AG04449 (cell line): Measurements from ENCODE around the gene CFTR.
"Not testable (repeated sequence)": the region's sequence is repeated elsewhere in the genome, so short reads cannot be mapped to it uniquely, and the experiment has no call there.

Experiments used
- CTCF ChIA-PET: fragments of 350-600 bp; formaldehyde crosslinking; extraction: SDS; loops from one replicate; lab custom pipeline; 2021; ENCODE audit warnings: antibody characterized with exemption; lab: Yijun Ruan, JAX
- POLR2A ChIA-PET: fragments of 400-600, 350-600 bp; formaldehyde crosslinking; extraction: SDS; loops from one replicate; lab custom pipeline; 2020; ENCODE audit warnings: antibody characterized with exemption, inconsistent platforms; lab: Yijun Ruan, JAX
- DNase-seq: peaks from one replicate; pipeline ENCODE4 v3.0.0-alpha.2; 2010; ENCODE audit warnings: low read depth, low spot score
- H3K4me3 ChIP-seq: 2 replicates; pipeline ENCODE4 v1.5.1; 2011; ENCODE audit warnings: low read depth, mild to moderate bottlenecking, control low read depth, low read length
- TF ChIP-seq, protein P1 (sequence below): IDR thresholded peaks from one replicate; pipeline ENCODE4 v1.5.1; 2011; ENCODE audit warnings: mild to moderate bottlenecking, moderate library complexity, low read length, control low read depth, inconsistent platforms; ENCODE audit not compliant: insufficient read depth; ENCODE audit errors: missing control alignments

Gene CFTR

DNA sequence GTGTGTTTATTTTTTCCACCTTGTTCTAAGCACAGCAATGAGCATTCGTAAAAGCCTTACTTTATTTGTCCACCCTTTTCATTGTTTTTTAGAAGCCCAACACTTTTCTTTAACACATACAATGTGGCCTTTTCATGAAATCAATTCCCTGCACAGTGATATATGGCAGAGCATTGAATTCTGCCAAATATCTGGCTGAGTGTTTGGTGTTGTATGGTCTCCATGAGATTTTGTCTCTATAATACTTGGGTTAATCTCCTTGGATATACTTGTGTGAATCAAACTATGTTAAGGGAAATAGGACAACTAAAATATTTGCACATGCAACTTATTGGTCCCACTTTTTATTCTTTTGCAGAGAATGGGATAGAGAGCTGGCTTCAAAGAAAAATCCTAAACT, 28.9 kb downstream of the CFTR start:
- ChIA-PET CTCF (no interaction called here), POLR2A (no interaction called here)
- no peak for DNase-seq

DNA sequence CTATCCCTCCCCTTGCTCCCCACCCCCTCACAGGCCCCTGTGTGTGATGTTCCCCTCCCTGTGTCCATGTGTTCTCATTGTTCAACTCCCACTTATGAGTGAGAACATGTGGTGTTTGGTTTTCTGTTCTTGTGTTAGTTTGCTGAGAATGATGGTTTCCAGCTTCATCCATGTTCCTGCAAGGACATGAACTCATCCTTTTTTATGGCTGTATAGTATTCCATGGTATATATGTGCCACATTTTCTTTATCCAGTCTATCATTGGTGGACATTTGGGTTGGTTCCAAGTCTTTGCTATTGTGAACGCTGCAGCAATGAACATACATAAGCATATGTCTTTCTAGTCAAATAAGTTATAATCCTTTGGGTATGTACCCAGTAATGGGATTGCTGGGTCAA, 37.4 kb downstream of the CFTR start:
- DNase-seq, CTCF ChIA-PET, H3K4me3 ChIP-seq, POLR2A ChIA-PET: not testable (repeated sequence)

More for the DNA sequence above, 28.9 kb downstream of the CFTR start:
- H3K4me3 ChIP-seq: no peak overlapping the region
- TF ChIP-seq, protein P1, sequence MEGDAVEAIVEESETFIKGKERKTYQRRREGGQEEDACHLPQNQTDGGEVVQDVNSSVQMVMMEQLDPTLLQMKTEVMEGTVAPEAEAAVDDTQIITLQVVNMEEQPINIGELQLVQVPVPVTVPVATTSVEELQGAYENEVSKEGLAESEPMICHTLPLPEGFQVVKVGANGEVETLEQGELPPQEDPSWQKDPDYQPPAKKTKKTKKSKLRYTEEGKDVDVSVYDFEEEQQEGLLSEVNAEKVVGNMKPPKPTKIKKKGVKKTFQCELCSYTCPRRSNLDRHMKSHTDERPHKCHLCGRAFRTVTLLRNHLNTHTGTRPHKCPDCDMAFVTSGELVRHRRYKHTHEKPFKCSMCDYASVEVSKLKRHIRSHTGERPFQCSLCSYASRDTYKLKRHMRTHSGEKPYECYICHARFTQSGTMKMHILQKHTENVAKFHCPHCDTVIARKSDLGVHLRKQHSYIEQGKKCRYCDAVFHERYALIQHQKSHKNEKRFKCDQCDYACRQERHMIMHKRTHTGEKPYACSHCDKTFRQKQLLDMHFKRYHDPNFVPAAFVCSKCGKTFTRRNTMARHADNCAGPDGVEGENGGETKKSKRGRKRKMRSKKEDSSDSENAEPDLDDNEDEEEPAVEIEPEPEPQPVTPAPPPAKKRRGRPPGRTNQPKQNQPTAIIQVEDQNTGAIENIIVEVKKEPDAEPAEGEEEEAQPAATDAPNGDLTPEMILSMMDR: no peak

DNA sequence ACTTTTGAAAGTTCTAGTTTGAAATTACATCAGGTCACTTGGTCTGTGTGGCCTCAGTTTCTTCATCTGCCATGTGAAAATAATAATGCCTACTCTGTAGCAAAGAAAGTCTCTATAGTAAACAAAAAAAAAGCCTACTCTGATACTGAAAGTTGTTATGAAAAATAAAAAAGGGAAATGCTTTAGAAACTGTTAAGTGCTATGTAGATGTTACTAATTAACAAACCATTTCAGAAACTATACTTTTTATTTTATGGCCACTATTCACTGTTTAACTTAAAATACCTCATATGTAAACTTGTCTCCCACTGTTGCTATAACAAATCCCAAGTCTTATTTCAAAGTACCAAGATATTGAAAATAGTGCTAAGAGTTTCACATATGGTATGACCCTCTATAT, 50.6 kb downstream of the CFTR start:
- no peak overlapping the region for H3K4me3 ChIP-seq
- no peak for DNase-seq
- ChIA-PET POLR2A (no interaction called here), CTCF (no interaction called here)
- TF ChIP-seq, protein P1: no peak

DNA sequence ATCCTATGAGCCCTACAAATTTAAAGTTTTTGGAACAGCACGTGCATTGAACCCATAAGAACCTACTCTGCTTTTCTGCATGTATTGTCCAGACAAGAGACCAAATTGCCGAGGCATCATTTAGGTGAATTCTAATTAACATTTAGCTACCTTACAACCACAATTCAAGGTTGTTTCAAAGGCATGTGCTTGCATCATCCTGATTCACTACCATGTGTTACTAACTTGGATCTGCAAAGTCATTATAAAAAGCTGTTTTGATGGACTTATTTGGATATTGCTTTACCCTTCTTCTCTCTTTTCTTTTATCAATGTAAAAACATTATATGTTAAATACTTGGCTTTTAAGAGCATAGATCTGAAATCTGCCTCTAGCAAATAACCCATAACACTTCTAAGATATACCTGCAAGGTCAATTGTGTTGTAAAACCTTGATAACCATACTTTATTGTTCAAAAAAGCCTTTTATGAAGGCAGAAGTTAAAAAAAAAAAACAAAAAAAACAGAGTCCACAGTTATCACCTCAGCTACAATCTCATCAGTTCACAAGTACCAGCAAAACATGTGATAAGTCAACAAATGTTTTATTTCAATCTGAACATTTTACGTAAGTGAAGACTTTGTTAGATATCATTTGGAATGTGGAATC, 51.9 kb downstream of the CFTR start:
- no peak for DNase-seq
- TF ChIP-seq, protein P1: no peak
- H3K4me3 ChIP-seq: no peak overlapping the region
- ChIA-PET POLR2A (no interaction called here), CTCF (no interaction called here)

DNA sequence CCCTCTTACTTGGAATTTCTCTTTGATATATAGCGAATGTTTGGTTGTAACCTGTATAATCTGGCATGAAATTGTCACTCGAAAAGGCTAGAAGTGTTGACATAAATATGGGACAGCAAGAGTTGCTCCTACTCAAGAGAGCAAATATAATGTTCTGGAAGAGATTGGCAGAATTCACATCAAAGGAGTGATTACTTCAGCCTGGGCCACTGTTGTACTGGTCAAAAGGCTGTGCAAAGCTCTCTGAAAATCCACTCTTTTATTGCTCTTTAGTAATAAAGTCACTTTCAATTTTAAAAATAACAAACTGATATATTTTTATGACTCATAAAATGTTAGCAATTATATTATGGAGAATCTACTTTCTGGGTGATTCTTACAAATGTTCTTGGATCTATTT, 58.2 kb downstream of the CFTR start:
- DNase-seq: no peak
- CTCF ChIA-PET: no interaction called here
- H3K4me3 ChIP-seq: no peak overlapping the region
- TF ChIP-seq, protein P1: no peak
- POLR2A ChIA-PET: no interaction called here

DNA sequence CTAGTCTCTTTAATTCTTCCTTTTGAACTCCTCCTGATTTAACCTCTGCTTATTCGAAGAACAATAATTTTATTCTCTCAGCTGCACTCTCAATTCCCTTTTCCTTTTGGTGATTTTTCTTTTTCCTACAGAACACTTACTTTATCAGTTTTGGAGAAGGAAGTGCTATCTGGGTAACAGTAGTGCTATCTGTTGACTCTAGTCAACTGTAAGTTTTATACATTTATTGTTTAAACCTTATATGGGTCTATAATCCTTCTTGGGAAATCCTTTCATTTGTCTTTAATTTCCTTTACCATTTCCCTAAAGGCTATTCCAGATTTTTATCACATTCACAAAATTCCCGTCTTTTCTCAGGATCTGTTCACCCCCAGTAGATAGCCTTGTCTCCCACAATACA, 64.2 kb downstream of the CFTR start:
- TF ChIP-seq, protein P1: no peak
- H3K4me3 ChIP-seq: no peak overlapping the region
- ChIA-PET POLR2A (no interaction called here), CTCF (no interaction called here)
- no peak for DNase-seq

DNA sequence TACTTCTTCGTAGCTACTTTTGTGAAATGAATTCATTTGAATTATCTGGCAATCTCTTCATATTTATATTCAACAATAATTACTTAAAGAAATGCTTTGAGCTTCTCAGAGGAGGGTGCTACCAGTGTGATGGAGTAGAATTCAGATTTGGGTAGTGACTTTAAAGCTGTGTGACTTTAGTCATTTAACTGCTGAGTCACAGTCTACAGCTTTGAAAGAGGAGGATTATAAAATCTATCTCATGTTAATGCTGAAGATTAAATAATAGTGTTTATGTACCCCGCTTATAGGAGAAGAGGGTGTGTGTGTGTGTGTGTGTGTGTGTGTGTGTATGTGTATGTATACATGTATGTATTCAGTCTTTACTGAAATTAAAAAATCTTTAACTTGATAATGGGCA, 68.2 kb downstream of the CFTR start:
- ChIA-PET POLR2A (no interaction called here), CTCF (interaction anchor here (1.2 kb wide), 1 partner anchor 89 kb away, joined by 3 read pairs; no protein-coding TSS in a partner anchor)
- no peak for DNase-seq
- TF ChIP-seq, protein P1: no peak
- H3K4me3 ChIP-seq: no peak overlapping the region
